ENCODE measurements around the gene NAGK.
"Not testable (repeated sequence)": the region's sequence is repeated elsewhere in the genome, so short reads cannot be mapped to it uniquely, and the experiment has no call there.

NAGK gene

GRCh38 chr2:71106463-71106862 lies 38.0 kb downstream of the NAGK start:
- FAIRE-seq, result not testable (repeated sequence)

DNA sequence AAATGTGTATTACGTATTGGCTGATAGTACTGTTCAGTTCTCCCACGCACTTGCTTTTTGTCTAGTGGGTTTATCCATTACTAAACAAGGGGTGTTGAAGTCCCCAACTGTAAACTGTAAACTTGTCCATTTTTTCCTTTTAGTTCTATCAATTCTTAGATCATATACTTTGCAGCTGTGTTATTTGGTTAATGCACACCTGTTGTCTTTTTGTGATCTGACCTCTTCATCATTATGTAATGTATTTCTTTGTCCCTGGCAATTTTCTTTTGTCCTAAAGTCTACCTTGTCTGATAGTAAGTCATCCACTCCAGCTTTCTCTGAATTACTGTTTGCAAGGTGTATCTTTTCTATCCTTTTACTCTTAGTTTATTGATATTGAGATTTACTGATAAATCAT lies 39.6 kb downstream of the NAGK start:
- FAIRE-seq, result no peak
- no peak for DNase-seq (ENCODE audit: low spot score)

More at GRCh38 chr2:71106463-71106862, 38.0 kb downstream of the NAGK start:
- DNase-seq (ENCODE audit: low spot score), result not testable (repeated sequence)

- no peak for FAIRE-seq
- no peak for DNase-seq (ENCODE audit: low spot score)
These were observed 45.4 kb downstream of the NAGK start for GRCh38 chr2:71113843-71114242.

DNA sequence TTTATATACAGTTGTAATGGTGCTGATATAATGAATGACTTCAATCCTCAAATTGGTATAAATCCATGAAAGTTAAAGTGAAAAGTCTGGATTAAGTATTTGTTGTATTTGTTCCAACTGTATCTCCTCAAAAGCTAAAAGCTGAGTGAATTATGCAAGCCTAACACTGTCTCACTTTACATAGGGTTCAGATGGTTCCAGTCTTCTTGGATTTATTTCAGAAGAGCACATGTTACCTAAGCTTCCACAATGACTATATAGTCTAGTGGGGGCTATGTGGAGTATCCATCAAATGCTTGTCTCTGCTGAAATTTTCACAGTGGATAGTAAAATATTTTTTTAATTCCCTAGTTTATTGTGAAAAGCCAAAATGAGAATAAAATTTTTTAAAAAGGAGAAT lies 48.6 kb downstream of the NAGK start:
- no peak for FAIRE-seq

DNA sequence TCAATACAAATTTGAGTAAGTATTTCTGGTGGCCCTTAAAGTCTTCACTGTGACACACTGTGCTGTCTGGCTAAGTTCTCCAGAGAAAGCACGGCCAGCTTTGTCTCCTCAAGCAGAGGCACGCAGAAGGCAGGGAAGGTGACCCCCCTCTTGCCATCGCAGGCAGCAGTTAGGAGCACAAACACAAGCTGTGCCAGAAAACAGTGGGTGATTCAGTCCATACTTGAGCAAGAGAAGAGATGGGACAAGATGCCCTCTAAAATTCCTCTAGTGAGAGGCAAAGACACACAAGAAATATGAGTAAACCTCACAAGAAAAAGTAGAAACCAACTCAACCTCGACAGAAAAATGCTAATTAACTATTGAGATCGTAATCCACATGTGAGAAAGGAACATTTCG lies 51.7 kb downstream of the NAGK start:
- FAIRE-seq, result no peak
- DNase-seq (ENCODE audit: low spot score), result no peak

More for the DNA sequence above, 48.6 kb downstream of the NAGK start:
- no peak for DNase-seq (ENCODE audit: low spot score)

DNA sequence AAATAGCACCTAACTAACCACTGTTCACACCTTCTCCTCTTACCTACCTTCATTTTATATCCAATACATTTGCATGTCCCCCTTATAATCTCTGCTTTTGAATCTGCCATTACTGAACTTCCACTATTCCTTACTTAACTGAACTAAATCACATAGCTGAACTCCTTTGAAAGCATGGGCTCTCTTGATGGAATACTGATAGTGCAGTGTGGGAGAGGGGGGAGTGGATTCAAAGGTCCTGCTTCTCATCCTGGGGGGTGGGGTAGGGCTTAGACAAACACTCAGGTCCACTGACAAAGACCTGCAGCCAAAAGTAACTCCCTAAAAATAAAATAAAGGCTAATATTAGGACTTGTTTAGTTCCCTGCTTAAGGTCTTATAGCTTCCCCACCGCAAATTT lies 53.0 kb downstream of the NAGK start:
- DNase-seq (ENCODE audit: low spot score), result no peak
- FAIRE-seq, result no peak

- FAIRE-seq, result no peak
- no peak for DNase-seq (ENCODE audit: low spot score)
These were observed 54.2 kb downstream of the NAGK start for GRCh38 chr2:71122387-71123298.

DNA sequence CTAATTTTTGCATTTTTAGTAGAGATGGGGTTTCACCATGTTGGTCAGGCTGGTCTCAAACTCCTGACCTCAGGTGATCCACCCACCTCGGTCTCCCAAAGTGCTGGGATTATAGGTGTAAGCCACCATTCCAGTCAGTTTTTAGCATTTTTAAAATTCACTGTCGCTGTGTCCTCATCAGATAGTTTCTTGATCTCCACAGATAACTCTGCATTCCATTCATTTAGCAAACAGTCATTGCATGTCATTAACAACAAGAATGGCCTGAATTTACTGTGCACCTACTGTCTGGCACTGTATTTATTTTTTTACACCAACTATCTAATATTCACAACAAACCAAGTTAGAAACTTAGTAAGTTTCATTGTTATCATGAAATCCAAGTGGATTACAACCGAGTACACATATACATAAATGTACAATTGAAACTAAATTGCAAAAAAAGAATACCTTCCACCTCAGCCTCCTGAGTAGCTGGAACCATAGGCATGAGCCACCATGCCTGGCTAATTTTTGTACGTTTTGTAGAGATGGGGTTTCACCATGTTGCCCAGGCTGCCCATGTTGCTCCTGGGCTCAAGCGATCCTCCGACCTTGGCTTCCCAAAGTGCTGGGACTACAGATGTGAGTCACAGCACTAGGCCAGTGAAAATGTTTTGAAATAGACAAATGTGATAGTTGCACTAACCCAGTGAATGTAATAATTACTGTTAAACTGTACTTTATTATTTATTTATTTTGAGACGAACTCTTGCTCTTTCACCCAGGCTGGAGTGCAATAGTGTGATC lies 57.3 kb downstream of the NAGK start:
- DNase-seq (ENCODE audit: low spot score), result no peak
- FAIRE-seq, result no peak

- DNase-seq (ENCODE audit: low spot score) (no peak), FAIRE-seq (no peak)
These were observed 58.5 kb downstream of the NAGK start for GRCh38 chr2:71126957-71127356.

Data from urothelium cell line (cell line).